NCI-H2196 (cell line): ENCODE data around the gene DNAJC5.
"Not testable (repeated sequence)": the region's sequence is repeated elsewhere in the genome, so short reads cannot be mapped to it uniquely, and the experiment has no call there.

ENCODE experiments used
- DNase-seq: peaks from one replicate; lab custom pipeline; 2025; ENCODE audit not compliant: unreplicated experiment; lab: John Stamatoyannopoulos, UW

DNAJC5 gene, protein sequence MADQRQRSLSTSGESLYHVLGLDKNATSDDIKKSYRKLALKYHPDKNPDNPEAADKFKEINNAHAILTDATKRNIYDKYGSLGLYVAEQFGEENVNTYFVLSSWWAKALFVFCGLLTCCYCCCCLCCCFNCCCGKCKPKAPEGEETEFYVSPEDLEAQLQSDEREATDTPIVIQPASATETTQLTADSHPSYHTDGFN

DNA sequence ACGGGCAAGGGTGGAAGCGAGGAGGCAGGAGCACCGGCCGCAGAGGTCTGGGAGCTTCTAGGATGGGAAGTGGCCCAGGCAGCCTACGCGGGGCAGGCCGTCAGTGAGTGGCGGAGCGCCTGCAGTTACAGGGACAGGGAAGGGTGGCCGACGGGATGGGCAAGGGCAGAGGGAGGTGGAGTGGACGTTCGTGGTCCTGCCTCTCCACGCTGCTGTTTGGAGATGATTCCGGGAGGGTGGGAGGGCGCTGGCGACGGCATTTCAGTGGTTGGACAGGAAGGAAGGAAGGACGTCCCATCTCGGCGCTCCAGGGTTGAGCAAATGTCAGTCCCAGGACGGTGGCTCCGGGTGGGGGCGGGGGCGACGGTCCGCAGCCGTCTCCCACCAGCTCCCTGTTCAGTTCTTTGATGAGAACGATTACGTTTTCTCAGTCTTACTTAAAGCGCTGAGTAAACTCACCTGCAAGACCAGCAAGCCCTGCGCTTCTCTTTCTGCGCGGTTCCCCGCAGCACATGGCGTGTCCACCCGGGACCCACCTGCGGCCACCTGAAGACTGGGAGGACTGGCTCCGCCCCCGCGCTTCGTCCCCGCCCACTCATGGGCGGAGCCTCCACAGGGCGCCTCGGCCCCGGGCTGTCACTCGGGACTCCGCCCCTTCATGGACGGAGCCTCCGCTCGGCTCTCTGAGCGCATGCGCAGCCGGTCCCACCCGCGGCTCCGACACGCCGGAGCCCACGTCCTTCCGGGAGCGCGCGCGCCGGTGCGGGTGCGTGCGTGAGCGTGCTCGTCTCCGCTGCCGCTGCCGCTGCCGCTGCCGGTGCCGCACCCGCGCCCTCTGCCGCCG lies at the start of gene DNAJC5:
TSS of gene DNAJC5 (plus strand) at position 769 of the 844 bp plus-strand sequence. CDS start 33,220 bp downstream, outside the sequence.
- peak; percentile 97 for DNase-seq

DNA sequence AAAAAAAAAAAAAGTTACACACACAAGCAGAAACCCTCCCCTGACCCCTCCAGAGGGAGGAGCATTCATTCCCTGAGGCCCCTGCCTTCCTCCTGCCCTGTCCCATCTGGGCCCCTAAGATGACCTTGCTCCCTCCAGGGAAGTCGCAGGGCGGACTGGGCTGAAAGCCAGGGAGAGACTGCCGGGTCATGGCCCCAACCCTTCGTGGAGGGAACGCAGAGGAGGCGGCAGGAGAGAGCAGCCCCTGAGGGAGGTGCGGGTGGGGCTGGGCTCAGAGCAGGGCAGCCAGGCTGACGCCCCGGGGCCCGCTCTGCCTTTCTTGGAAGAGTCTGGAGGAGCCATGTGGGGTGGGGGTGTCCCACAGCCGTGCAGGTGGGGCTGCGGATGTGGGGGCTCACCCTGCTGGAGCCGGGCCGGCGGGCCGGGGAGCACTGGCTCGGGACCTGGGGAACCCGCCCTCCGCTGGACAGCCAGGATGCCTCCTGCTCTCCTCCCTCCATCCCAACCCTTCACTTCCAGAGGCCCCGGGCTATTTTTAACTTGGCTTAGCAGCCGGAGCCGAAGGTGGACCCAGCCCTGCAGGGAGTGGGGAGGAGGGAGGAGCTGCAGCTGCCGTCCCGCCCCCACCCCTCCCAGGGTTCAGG lies 48.7 kb upstream of the DNAJC5 start:
- no peak for DNase-seq

DNA sequence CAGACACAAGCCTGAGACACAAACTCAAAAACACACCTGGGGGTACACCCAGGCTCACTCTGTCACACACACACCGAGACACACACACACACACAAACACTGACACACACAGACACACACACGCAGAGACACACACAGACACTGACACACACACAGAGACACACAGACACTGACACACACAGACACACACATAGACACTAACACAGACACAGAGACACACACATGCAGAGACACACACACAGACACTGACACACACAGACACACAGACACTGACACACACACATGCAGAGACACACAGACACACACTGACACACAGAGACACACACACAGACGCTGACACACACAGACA lies 48.1 kb upstream of the DNAJC5 start:
- no peak for DNase-seq

DNA sequence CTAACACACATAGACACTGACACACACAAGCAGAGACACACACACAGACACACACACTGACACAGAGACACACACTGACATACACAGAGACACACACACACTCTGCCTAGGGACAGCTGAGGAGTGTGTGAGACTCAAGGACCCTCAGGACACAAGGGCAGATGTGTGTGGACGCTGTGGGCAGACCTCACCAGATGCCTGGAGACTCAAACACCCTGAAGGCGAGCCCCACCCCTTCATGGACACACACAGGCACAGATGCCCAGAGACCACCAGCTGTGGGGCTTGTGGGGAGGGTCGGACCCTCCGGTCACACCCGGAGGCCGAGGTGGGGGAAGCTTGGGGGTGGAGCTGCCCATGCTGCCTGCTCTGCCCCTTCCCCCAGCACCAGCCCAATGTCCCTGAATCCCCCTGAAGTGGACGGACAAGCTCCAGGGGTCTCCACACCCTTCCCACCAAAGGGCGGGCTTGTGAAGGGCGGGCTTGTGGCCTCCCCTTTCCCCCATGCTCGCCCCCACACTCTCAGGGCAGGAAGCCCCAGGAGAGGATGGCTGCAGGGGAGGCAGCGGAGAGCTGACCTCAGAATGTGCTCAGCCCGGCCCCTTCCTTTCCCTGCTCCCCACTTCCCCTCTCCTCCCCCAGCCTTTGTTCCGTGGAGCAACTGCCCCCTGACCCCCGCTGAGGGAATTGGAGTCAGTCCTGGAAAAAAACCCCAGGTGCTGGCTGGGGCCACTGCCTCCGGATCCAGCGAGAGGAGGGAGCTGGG lies 47.5 kb upstream of the DNAJC5 start:
- DNase-seq, result no peak

DNA sequence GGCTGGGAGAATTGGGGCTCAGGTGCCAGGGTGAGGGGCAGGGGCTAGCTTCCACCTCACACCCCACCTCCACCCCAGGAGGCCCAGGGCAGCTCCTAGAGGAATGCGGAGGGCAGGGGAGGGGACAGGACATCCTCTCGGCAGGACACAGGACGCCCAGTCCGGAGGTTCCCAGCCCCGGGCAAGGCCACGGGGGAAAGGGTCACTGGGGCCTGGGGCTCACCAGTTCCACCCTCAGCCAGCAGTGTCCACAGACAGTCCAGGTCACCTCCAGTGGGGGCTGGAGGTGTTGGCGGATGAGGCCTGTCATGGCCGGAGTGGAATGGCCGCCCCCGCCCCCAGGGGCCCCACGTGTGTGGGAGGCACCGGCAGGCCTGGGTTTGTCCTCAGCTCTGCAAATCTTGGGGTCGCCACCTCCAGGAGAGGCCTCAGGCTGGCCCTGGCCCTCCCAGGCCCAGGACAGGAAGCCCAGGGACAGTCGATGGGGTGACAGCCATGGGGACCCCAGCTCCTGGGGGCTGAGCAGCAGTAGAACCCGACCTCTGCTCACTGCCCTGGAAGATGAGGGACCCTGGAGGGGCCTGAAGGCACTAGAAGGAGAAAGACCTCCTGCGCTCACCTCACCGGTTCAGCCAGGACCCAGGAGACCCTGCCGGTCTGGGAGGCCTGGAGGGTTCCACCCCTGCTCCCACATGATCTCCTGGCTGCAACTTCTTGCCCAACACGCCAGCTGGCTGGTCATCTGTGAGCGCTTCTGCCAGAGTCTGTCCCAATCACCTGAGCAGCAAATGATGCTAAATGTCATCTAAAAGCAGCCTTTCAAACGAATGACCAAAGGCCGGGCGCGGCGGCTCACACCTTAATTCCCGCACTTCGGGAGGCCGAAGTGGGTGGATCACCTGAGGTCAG lies 46.7 kb upstream of the DNAJC5 start:
- no peak for DNase-seq

DNA sequence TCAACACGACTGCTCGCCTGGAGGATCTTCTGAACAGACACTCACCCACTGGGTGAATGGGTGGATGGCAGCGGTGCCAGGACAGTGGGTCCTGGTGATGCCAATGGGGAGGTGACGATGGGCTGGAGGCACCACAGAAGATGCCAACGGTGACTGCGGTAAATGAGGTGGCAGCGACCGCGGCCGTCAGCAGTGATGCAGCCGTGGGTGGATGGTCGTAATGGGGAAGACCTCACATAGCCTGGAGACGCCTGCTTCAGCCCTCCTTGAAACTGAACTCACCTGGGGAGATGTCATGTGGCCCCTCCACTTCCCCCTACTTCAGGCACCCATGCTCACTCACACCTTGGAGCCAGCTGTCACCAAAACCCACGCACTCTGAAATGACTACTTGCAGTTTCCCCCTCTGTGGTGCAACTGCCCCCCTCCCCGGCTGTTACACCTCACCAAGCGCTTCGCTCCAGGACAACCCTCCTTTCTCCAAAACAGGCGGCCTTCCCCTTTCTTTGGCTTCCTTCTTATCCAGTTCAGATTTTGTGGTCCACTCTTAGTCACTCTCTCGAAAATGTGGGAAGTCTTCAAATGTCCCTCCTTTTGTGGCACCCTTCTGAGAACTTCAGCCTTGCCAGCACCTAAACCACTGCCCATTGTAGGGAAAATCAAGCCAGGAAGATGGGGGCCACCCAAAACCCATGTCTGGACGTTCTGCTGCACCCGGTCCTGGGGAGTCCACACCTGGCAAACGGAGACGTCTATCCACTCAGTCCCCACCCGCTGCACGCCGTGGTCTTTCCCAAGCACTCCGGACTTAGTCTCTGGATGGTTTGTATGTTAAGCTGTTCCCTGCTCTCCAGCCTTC lies 44.0 kb upstream of the DNAJC5 start:
- DNase-seq, result no peak

DNA sequence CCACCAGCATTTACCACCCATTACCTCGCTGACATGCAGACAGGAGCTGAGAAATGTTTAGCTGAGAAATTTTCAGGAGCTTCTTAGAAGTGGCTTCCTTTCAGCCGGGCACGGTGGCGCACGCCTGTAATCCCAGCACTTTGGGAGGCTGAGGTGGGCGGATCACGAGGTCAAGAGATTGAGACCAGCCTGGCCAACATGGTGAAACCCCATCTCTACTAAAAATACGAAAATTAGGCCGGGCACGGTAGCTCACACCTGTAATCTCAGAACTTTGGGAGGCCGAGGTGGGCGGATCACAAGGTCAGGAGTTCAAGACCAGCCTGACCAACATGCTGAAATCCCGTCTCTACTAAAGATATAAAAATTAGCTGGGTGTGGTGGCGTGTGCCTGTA lies 43.4 kb upstream of the DNAJC5 start:
- not testable (repeated sequence) for DNase-seq

DNA sequence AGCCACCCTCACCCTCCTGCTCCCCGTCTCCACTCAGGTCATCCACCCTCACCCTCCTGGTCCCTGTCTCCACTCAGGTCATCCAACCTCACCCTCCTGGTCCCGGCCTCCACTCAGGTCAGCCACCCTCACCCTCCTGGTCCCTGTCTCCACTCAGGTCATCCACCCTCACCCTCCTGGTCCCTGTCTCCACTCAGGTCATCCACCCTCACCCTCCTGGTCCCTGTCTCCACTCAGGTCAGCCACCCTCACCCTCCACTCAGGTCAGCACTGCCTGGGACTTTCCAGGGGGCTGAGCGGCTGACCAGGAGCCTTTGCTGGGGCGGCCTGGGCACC lies 41.2 kb upstream of the DNAJC5 start:
- DNase-seq, result not testable (repeated sequence)

DNA sequence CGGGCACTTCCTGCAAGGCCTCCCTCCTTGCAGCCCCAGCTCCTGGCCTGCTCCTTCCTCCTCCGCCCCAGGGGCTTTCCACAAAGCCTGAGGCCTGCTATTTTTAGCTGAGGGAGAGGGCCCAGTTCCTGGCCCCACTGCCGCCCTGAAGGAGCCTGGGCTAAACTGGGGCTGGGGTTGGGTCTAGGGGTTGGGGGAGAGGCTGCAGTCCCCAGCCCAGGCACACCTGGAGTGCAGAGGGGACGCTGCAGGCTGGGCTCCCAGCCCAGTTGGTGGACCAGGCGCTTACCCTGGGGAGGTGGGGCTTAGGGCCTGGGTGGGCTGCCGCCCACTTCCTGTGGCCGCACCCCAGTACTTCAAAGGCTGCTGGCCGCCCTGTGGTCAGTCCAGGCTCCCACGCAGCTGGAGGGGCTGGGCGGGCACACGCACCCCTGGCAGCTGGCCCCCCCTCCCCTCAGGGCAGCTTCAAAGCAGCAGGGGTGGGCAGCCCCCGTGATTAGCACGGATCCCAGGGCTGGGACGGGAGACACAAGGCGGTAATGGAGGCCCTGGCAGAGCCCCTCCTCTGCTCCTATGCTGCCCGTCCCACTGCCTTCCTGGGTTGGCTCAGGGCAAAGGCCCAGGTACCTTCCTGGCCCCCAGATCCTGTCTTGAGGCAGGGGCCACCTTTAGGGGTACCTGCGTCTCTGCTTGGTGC lies 40.7 kb upstream of the DNAJC5 start:
- DNase-seq, result no peak

DNA sequence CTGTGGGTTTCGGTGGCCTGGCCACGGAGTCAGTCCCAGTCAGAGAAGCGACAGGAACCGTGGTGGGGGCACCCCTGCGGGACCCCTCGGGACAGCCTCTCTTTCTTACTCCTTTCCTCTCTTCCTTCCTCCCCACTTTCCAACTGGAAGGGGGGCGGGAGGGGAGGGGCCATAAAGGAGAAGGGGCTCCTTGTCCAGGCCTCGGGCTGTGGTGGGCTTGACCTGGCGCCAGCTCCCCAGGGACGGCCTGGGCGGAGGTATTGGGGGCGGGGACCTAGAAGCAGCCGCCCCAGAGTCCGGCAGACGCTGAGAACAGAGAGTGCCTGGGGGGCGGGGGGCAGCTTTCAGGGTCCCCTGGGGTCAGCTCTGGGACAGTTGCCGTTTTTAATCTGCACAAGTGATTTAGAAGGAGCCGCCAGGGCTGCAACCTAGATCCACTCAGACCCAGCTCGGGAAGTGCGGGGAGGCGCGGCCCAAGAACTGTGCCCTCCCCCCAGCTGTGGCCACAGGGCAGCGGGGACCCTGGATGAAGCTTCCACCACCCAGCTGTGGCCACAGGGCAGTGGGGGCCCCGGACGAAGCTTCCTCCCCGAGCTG lies 40.1 kb upstream of the DNAJC5 start:
- no peak for DNase-seq

DNA sequence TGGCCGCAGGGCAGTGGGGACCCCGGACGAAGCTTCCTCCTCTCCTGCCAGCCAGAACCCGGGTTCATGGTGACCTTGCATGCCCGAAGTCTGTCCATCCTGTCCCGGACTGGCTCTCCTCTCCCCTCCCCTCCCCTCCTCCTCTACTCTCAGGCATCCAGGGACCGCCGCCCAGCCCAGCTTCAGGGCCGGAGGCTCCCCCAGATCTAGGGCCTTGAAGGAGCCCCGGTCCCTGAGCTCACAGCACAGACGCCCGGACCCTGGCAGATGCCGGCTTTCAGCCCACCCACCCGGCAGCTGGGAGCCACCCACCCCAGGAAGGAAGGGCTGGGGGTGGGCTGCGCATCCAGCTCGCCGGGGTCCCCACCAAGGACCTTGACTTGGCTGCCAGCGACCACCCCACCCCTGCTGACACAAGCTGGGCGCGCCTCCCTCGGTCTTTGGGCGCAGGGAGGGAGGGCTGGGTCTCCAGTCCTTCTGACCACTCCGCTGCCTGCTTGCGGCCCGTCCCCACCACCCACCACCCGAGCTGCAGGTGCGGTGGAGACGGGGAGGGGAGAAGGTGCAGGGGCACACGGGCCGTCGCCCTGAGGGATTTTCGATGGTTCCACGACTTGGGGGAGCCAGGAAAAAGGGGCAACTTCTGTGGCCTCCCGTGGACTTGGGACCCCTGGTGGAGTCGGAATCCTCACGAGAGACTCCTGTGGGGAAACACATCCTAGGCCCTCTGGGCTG lies 39.4 kb upstream of the DNAJC5 start:
- no peak for DNase-seq

DNA sequence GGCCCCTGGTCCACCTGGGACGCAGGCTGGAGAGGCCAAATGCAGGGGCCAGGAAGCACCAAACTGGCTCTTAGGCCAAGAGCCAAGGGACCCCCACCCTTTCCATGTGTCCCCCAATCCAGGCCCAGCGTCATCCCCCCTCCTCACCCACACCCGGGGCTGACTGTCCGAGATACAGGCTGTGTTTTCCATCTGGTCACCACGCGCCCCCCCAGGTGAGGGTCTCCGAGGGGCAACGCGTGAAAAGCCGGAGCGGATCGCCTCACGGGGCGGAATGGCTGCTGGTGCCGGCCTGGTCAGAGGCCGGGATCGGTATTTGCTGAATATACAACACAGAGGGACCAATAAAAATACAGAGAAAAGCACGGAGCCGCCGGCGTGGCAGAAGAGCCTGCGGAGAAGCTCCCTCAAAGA lies 38.8 kb upstream of the DNAJC5 start:
- DNase-seq, result no peak

DNA sequence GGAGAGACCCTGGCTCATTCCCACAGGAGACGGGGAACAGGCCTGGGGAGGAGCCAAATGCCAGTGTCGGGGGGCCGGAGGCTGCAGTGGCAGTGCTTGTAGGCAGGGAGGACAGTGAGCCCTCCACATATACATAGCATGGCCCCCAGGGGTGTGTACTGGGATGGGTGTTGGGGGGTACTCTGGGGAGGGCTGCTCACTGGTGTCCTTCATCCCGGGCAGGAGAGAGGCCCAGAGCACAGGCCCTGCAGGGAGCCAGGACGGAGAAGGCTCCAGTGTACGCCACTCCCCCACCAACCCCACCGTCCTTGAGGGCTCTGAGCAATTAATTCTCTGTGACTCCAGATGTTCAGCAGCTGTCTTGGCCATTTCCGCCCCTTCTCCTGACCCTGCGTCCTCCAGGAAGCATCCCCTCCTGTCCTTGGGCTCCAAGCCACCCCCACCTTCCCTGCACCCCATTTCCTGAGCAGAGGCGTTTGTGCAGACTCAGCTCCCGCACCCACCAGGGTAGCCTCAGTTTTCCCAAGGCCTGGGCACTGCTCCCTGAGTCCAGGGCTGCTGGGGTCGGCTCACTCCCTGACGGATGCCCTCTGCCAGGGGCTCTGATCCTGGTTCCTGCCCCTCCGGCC lies 37.0 kb upstream of the DNAJC5 start:
- DNase-seq, result no peak

DNA sequence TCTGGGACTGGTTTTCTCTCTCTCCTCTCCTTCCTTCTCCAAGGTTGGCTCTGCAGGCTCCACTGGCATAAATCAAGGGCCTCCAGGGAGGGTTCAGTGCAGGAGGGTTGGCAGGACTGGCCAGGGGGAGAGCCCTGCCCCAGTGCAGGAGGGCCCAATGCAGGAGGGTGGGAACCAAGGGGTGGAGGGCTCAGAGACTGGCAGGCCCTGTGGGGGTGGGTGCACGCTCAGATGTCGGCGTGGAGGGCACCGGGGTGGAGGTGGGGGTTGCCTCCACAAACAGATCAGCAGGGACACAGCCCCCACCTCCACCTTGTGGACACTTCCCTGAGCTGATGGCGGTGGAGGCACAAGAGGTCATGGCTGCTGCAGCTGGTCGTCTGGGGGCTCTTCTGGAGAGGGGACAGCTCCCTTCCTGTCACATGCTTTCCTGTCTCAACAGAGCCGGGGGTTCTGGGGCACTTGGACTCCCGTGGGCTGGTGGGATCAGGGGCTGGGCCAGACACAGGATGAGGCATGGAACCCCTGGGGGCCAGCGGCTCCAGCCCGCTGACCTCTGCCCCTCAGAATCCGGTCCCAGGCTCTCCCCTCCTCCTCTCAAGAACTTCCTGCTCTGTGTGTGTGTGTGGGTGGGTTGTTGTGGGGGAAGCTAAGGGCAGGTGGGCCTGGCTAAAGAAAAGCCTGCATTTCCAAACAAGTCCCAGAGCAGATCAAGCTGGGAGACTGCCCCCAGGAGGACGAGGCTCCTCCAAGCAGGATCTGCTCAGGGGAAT lies 36.3 kb upstream of the DNAJC5 start:
- DNase-seq, result no peak

DNA sequence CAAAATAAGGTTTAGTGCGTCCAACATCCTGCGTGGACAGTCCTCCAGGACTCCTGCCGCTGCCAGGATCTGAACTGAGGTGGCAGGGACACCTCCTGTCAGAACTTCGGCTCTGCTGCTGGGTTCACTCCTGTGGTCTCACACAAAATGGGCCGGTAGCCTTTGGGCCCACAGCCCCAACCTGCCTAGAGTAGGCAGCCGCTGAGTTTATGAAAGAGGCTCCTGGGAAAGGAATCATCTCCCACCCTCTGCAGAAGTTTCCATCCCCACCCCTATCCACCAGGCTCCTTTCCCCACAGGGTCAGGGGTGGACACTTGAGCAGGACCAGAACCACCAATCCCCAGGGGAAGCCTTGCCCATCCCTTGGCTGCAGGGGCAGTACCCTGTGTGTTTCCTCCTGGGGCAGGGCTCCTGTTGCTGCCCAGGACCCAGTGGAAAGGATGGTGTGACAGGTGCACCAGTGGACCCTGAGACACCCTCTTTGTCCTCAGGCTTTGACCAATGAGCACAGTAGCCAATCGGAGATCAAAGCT lies 35.7 kb upstream of the DNAJC5 start:
- no peak for DNase-seq

DNA sequence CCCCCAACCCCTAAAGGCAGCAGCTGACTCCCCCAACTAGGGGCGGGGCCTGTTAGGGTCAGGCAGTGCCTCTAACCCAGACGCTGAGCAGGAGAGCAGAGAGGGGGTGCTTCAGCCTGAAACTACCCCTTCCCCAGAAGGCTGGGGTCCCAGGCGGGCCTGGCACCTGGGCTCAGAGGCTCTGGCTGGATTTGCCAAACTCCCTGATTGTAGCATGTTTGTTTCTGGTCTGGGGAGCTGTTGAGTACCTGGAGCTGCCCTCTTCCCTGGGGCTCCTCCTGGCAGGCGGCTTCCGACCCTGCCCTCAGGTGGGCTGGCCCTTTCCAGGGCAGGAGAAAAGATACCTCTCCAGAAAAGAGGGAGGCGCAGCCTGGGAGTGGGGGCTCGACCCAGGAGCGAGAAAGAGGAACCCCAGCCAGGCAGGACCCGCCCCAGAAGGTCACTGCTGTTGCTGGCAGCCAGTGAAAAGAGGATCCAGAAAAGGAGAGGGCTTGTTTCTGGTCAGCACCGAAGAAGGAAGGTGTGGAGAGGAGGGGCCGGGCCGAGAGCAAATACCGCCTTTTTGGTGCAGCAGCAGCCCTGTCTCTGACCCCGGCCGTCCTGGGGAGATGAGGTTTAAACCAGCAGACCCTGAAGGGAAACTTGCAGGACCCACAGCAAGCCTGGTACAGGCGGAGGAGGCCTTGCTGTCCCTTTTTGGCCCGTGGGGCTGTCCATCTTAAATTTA lies 34.4 kb upstream of the DNAJC5 start:
- no peak for DNase-seq
